B cell (primary cell): ENCODE results near the gene DCST2. TPM values are rescaled to one million over a fixed set of nuclear protein-coding genes. Genes with fewer than 3 reads are reported as not detected.

ENCODE experiments used
- ATAC-seq: fragments of 200-7000 bp; cut with Tn5 transposase; one replicate; pipeline ENCODE4 v1.10.0; 2021; ENCODE audit warnings: low read depth, mild to moderate bottlenecking, moderate number of reproducible peaks, moderate library complexity
- CTCF ChIA-PET: fragments of 350-600 bp; sonication (Branson Sonifier 250); formaldehyde crosslinking; loops from one replicate; lab custom pipeline; 2021; ENCODE audit warnings: antibody characterized with exemption, inconsistent platforms; lab: Charles Lee
- POLR2A ChIA-PET: fragments of 350-600 bp; sonication (Branson Sonifier 250); formaldehyde crosslinking; loops from one replicate; lab custom pipeline; 2021; ENCODE audit warnings: antibody characterized with exemption; lab: Charles Lee
- DNase-seq: peaks from one replicate; pipeline ENCODE4 v3.0.0; 2013
- H2AFZ ChIP-seq: 2 replicates; pipeline ENCODE4 v1.6.1; 2012; ENCODE audit warnings: mild to moderate bottlenecking, low read depth, low read length; ENCODE audit not compliant: insufficient read depth, poor library complexity, severe bottlenecking
- H3K27ac ChIP-seq, 2 donors: 1 replicate in 1 of 2; 2 replicates in 1 of 2; pipeline ENCODE4 v1.5.1; 2012 to 2013; ENCODE audit warnings: low read length in 2 of 2, mild to moderate bottlenecking in 2 of 2, moderate library complexity in 1 of 2
- H3K27me3 ChIP-seq, 4 experiments: fragments of 200-600 bp in 1 of 4; sonication (generic) in 1 of 4; replicated peaks in 1 of 4; 1 replicate in 2 of 4; 2 replicates in 2 of 4; pipeline versions ENCODE4 v1.6.1 to v1.7.0; 2013 to 2016; ENCODE audit warnings: low read length in 3 of 4, mild to moderate bottlenecking in 2 of 4, mixed read lengths in 1 of 4, moderate library complexity in 1 of 4; ENCODE audit not compliant: insufficient read depth in 4 of 4, control insufficient read depth in 3 of 4; ENCODE audit errors: control extremely low read depth in 1 of 4
- H3K36me3 ChIP-seq, 2 experiments: replicated peaks in 1 of 2; 1 replicate in 1 of 2; 2 replicates in 1 of 2; pipeline versions ENCODE4 v1.6.1 to v1.7.1; 2013; ENCODE audit warnings: low read length in 1 of 2; ENCODE audit not compliant: insufficient read depth in 2 of 2, control insufficient read depth in 1 of 2; ENCODE audit errors: control extremely low read depth in 1 of 2, extremely low read depth in 1 of 2
- H3K4me1 ChIP-seq, 2 donors: fragments of 200-600 bp in 1 of 2; sonication (generic) in 1 of 2; 1 replicate in 1 of 2; 2 replicates in 1 of 2; pipeline versions ENCODE4 v1.5.1 to v1.6.1; 2013 to 2017; ENCODE audit warnings: low read length in 2 of 2; ENCODE audit not compliant: control insufficient read depth in 2 of 2, insufficient read depth in 2 of 2
- H3K4me2 ChIP-seq: replicated peaks from 2 replicates; pipeline ENCODE3; 2012; ENCODE audit warnings: mild to moderate bottlenecking, low read depth, low read length; ENCODE audit not compliant: poor library complexity, severe bottlenecking
- H3K4me3 ChIP-seq, 5 experiments: fragments of 200-600 bp in 1 of 5; sonication (generic) in 1 of 5; 1 replicate in 3 of 5; 2 replicates in 2 of 5; pipeline versions ENCODE4 v1.5.1 to v1.7.0; 2011 to 2016; ENCODE audit warnings: low read length in 4 of 5, mild to moderate bottlenecking in 4 of 5, low read depth in 2 of 5, control low read depth in 1 of 5, moderate library complexity in 1 of 5; ENCODE audit not compliant: insufficient read depth in 1 of 5; ENCODE audit errors: control extremely low read depth in 1 of 5, extremely low read depth in 1 of 5
- H3K79me2 ChIP-seq: fragments of 200-600 bp; sonication (generic); one replicate; pipeline ENCODE4 v1.6.0; 2016; ENCODE audit warnings: low read length; ENCODE audit not compliant: control insufficient read depth, insufficient read depth
- H3K9ac ChIP-seq: fragments of 200-600 bp; sonication (generic); 2 replicates; pipeline ENCODE4 v1.6.1; 2017; ENCODE audit warnings: mild to moderate bottlenecking, low read length, moderate library complexity
- H3K9me3 ChIP-seq, 3 donors: one replicate each; pipeline versions ENCODE4 v1.6.1 to v1.7.1; 2013; ENCODE audit warnings: low read length in 2 of 3; ENCODE audit not compliant: control insufficient read depth in 2 of 3, insufficient read depth in 1 of 3; ENCODE audit errors: control extremely low read depth in 1 of 3
- H4K20me1 ChIP-seq: 2 replicates; pipeline ENCODE4 v1.6.0; 2012; ENCODE audit warnings: mild to moderate bottlenecking, low read length; ENCODE audit not compliant: insufficient read depth, control insufficient read depth, poor library complexity, severe bottlenecking
- H3K27ac Mint-ChIP-seq: one replicate; pipeline ENCODE4 v1.8.0; 2021; ENCODE audit warnings: mixed read lengths
- H3K27me3 Mint-ChIP-seq: one replicate; pipeline ENCODE4 v1.8.0; 2021; ENCODE audit warnings: mixed read lengths
- H3K4me1 Mint-ChIP-seq: one replicate; pipeline ENCODE4 v1.8.0; 2021; ENCODE audit warnings: mixed read lengths
- H3K4me3 Mint-ChIP-seq: one replicate; pipeline ENCODE4 v1.8.0; 2021; ENCODE audit warnings: mixed read lengths
- H3K9me3 Mint-ChIP-seq: one replicate; pipeline ENCODE4 v1.8.0; 2022; ENCODE audit warnings: mixed read lengths; ENCODE audit not compliant: insufficient read depth
- CTCF ChIP-seq: fragments of 200-600 bp; IDR thresholded peaks from one replicate; pipeline ENCODE4 v1.8.0; 2022; ENCODE audit warnings: antibody characterized with exemption, mild to moderate bottlenecking
- EZH2 ChIP-seq: IDR thresholded peaks from 2 replicates; pipeline ENCODE4 v1.6.1; 2012; ENCODE audit warnings: borderline replicate concordance, low read depth, mild to moderate bottlenecking, moderate library complexity, low read length; ENCODE audit not compliant: insufficient read depth, poor library complexity, severe bottlenecking
- WGBS: methylation state at CpG from one replicate; pipeline ENCODE4 v1.1.5; 2013; ENCODE audit warnings: missing lambda C conversion rate; ENCODE audit not compliant: insufficient coverage; 5-methylcytosine and 5-hydroxymethylcytosine counted together
- intact Hi-C: fragments of 100-400 bp; cut with micrococcal nuclease; formaldehyde crosslinking; loops from one replicate; pipeline ENCODE4 v1.10.0; 2022
- polyA plus RNA-seq: library from polyadenylated mRNA; depleted of rRNA; stranded (reverse); fragments of >200 nt; gene quantifications from 2 replicates; pipeline ENCODE4 v1.2.3, GENCODE V29; 2012
- total RNA-seq, 2 donors: library from RNA; stranded (reverse); fragments of 120-200 nt in 1 of 2; gene quantifications; 1 replicate in 1 of 2; 2 replicates in 1 of 2; pipeline versions ENCODE4 v1.2.3 to v1.2.4, GENCODE V29; 2013 to 2022

The DCST2 gene
- total and polyA plus RNA-seq, 2 donors (not counting 1 experiment from before 2014, with no cell fraction given) = 0.89 to 5.4 TPM

GRCh38 chr1:154994269-154994587 is 39.4 kb downstream of the DCST2 start:
- H2AFZ ChIP-seq = no peak overlapping the region
- WGBS = 75% methylated on average over 1 of the region's 1 CpG
- DNase-seq (no peak), ATAC-seq (no peak)
- H3K9me3 ChIP-seq = no peaks in the 10 kb centered on the region
- peaks cover 6 to 8% of the 10 kb centered on the region in 2 donors for H3K4me1 ChIP-seq
- no peak overlapping the region for H3K27ac ChIP-seq
- no peaks in the 10 kb centered on the region for H3K27me3 ChIP-seq
- peaks cover 0 to 23% of the 10 kb centered on the region in 2 experiments for H3K36me3 ChIP-seq
- no peak overlapping the region for H3K27ac Mint-ChIP-seq
- no peak overlapping the region for H3K4me2 ChIP-seq
- CTCF ChIA-PET = interaction anchor here (0.6 to 18.4 kb wide), 8 partner anchors 11 to 517 kb away, joined by 3 to 295 read pairs (median 4); partner anchors contain the start of genes ADAM15 and FLAD1
- H3K79me2 ChIP-seq = peaks cover 9% of the 10 kb centered on the region
- no peak overlapping the region for H3K4me3 ChIP-seq
- no peak for TF ChIP-seq CTCF
- no peak for TF ChIP-seq EZH2
- no peak overlapping the region for H3K4me3 Mint-ChIP-seq
- peaks cover 13% of the 10 kb centered on the region for H4K20me1 ChIP-seq
- H3K4me1 Mint-ChIP-seq = peaks cover 21% of the 10 kb centered on the region
- H3K27me3 Mint-ChIP-seq = no peaks in the 10 kb centered on the region
- no peaks in the 10 kb centered on the region for H3K9me3 Mint-ChIP-seq
- no peak overlapping the region for H3K9ac ChIP-seq
- POLR2A ChIA-PET = interaction anchor here (1.2 to 1.4 kb wide), 2 partner anchors 11 to 23 kb away, joined by 3 to 7 read pairs; partner anchors contain the start of gene FLAD1
- intact Hi-C loops = no loop called here

GRCh38 chr1:154993572-154994268 is 39.9 kb downstream of the DCST2 start, which contains the start of gene LENEP:
LENEP (plus strand) TSS chr1:154993586; CDS start chr1:154993608, 22 bp downstream.
- ChIA-PET POLR2A (interaction anchor here (1.2 to 1.4 kb wide), 2 partner anchors 11 to 24 kb away, joined by 3 to 7 read pairs; partner anchors contain the start of gene FLAD1), CTCF (interaction anchor here (0.6 to 18.4 kb wide), 9 partner anchors 10 to 516 kb away, joined by 3 to 295 read pairs (median 4); partner anchors contain the start of genes ADAM15 and FLAD1)
- H3K27ac ChIP-seq = no peak within 1 kb of the TSS
- H4K20me1 ChIP-seq = peaks cover 18% of the 10 kb centered on the region
- no peak within 1 kb of the TSS for H3K4me3 ChIP-seq
- no CpG with 5 or more reads among the region's 8 CpGs for WGBS
- H3K9me3 ChIP-seq = no peaks in the 10 kb centered on the region
- H3K4me3 Mint-ChIP-seq = no peak within 1 kb of the TSS
- peaks cover 14% of the 10 kb centered on the region for H3K79me2 ChIP-seq
- H3K9ac ChIP-seq = no peak within 1 kb of the TSS
- H2AFZ ChIP-seq = no peak within 1 kb of the TSS
- H3K27ac Mint-ChIP-seq = no peak within 1 kb of the TSS
- H3K27me3 Mint-ChIP-seq = no peaks in the 10 kb centered on the region
- DNase-seq (no peak), ATAC-seq (no peak)
- H3K4me1 Mint-ChIP-seq = peaks cover 20% of the 10 kb centered on the region
- intact Hi-C loops = no loop called here
- TF ChIP-seq CTCF = no peak
- TF ChIP-seq EZH2 = no peak
- no peaks in the 10 kb centered on the region for H3K27me3 ChIP-seq
- H3K4me2 ChIP-seq = no peak within 1 kb of the TSS
- H3K9me3 Mint-ChIP-seq = no peaks in the 10 kb centered on the region
- H3K4me1 ChIP-seq = peaks cover under 1 to 4% of the 10 kb centered on the region in 2 donors
- peaks cover 0 to 28% of the 10 kb centered on the region in 2 experiments for H3K36me3 ChIP-seq
